K562 (cell line): ENCODE results near the gene CLHC1. TPM values are rescaled to one million over a fixed set of nuclear protein-coding genes. Genes with fewer than 3 reads are reported as not detected.

ENCODE experiments used
- CHCHD3 ChIP-seq: fragments of 250-450 bp; sonication (Bioruptor Pico); IDR thresholded peaks from 2 replicates; pipeline ENCODE4 v2.1.2; 2022; ENCODE audit warnings: mild to moderate bottlenecking
- ETS2 ChIP-seq: IDR thresholded peaks from 2 replicates; pipeline ENCODE4 v1.6.1; 2016; ENCODE audit warnings: borderline replicate concordance, missing genetic modification characterization, mild to moderate bottlenecking, moderate library complexity, missing compliant biosample characterization; ENCODE audit not compliant: poor library complexity, severe bottlenecking
- FOSL1 ChIP-seq: fragments of 200-800 bp; sonication (Bioruptor generic); conservative IDR thresholded peaks from 2 replicates; pipeline ENCODE4 v1.6.1; 2016; ENCODE audit warnings: missing genetic modification characterization, missing compliant biosample characterization
- PURB ChIP-seq: sonication (generic); formaldehyde crosslinking; IDR thresholded peaks from 2 replicates; pipeline ENCODE4 v1.9.0; 2021; ENCODE audit warnings: low read depth, mild to moderate bottlenecking, missing genetic modification reagents
- RB1 ChIP-seq: fragments of 450-650 bp; IDR thresholded peaks from 2 replicates; pipeline ENCODE4 v1.6.1; 2017; ENCODE audit warnings: low read depth, mild to moderate bottlenecking
- TAF9B ChIP-seq: fragments of 450-650 bp; IDR thresholded peaks from 2 replicates; pipeline ENCODE4 v1.6.1; 2018; ENCODE audit warnings: mild to moderate bottlenecking; ENCODE audit not compliant: partially characterized antibody
- TBL1XR1 ChIP-seq, 2 experiments: IDR thresholded peaks; 2 replicates each; pipeline ENCODE4 v1.6.1; 2012; ENCODE audit warnings: improper control_type of control experiment in 2 of 2, low read length in 2 of 2, mild to moderate bottlenecking in 1 of 2
- YBX1 ChIP-seq: fragments of 450-650 bp; IDR thresholded peaks from 2 replicates; pipeline ENCODE4 v1.7.1; 2016; ENCODE audit warnings: mild to moderate bottlenecking
- ZBTB1 ChIP-seq: sonication (generic); formaldehyde crosslinking; IDR thresholded peaks from 2 replicates; pipeline ENCODE4 v1.8.1; 2023; ENCODE audit warnings: missing genetic modification reagents, low read depth, mild to moderate bottlenecking, borderline replicate concordance
- ZNF23 ChIP-seq: fragments of 250-450 bp; sonication (Bioruptor Pico); IDR thresholded peaks from 2 replicates; pipeline ENCODE4 v1.4.0; 2020; ENCODE audit warnings: mild to moderate bottlenecking
- ZNF239 ChIP-seq: fragments of 250-450 bp; sonication (Bioruptor Pico); IDR thresholded peaks from 2 replicates; pipeline ENCODE4 v1.4.0; 2020; ENCODE audit warnings: mild to moderate bottlenecking
- ZNF311 ChIP-seq: fragments of 250-450 bp; sonication (Bioruptor Pico); IDR thresholded peaks from 2 replicates; pipeline ENCODE4 v1.4.0; 2020; ENCODE audit warnings: mild to moderate bottlenecking, moderate library complexity
- ZNF316 ChIP-seq: fragments of 450-650 bp; IDR thresholded peaks from 2 replicates; pipeline ENCODE4 v1.6.1; 2016
- ZNF696 ChIP-seq: fragments of 250-450 bp; sonication (Bioruptor Pico); conservative IDR thresholded peaks from 2 replicates; pipeline ENCODE4 v1.4.0; 2020; ENCODE audit warnings: mild to moderate bottlenecking, moderate library complexity
- polyA plus RNA-seq, 8 experiments: library from polyadenylated mRNA; depleted of rRNA in 4 of 8; stranded (reverse) in 5 of 8; unstranded in 3 of 8; fragments of >200 nt; fragmentation: Nextera tagmentation in 2 of 8; fragmentation: Illumina TruSeq in 1 of 8; extraction: Ambion mirVana in 2 of 8; extraction: Trizol in 1 of 8; gene quantifications; 2 replicates each; pipeline versions ENCODE4 v1.2.1 to v1.2.3, GENCODE V29; 2011 to 2014; ENCODE audit warnings: inconsistent platforms in 1 of 8, missing spikeins in 1 of 8
- total RNA-seq, 7 experiments: library from RNA; depleted of rRNA in 6 of 7; stranded (reverse); fragments of >200 nt in 6 of 7; fragmentation: Illumina TruSeq in 2 of 7; extraction: Trizol in 2 of 7; gene quantifications; 2 replicates each; pipeline versions ENCODE4 v1.2.1 to v1.2.3, GENCODE V29; 2011 to 2021; ENCODE audit warnings: low replicate concordance in 1 of 7
- TF ChIP-seq, protein P1 (sequence below): sonication (generic); formaldehyde crosslinking; IDR thresholded peaks from 2 replicates; pipeline ENCODE4 v1.8.1; 2023; ENCODE audit warnings: mild to moderate bottlenecking, missing genetic modification reagents
- TF ChIP-seq, protein P2 (sequence below): fragments of 250-450 bp; sonication (Bioruptor Pico); IDR thresholded peaks from 2 replicates; pipeline ENCODE4 v1.5.0; 2021
- TF ChIP-seq, protein P3 (sequence below): sonication (generic); formaldehyde crosslinking; IDR thresholded peaks from 2 replicates; pipeline ENCODE4 v1.5.0; 2020; ENCODE audit warnings: missing genetic modification reagents
- TF ChIP-seq, protein P4 (sequence below): fragments of 450-650 bp; IDR thresholded peaks from 2 replicates; pipeline ENCODE4 v1.6.1; 2016; ENCODE audit warnings: missing biosample characterization, missing genetic modification characterization
- TF ChIP-seq, protein P5 (sequence below): fragments of 450-650 bp; IDR thresholded peaks from 2 replicates; pipeline ENCODE4 v1.6.1; 2018; ENCODE audit not compliant: partially characterized antibody

Gene CLHC1
- total and polyA plus RNA-seq, 9 of the 15 experiments (the other 6 are each of a cell fraction or from before 2014, with no cell fraction given): 3.7 to 14.3 (median 8.6) TPM

DNA sequence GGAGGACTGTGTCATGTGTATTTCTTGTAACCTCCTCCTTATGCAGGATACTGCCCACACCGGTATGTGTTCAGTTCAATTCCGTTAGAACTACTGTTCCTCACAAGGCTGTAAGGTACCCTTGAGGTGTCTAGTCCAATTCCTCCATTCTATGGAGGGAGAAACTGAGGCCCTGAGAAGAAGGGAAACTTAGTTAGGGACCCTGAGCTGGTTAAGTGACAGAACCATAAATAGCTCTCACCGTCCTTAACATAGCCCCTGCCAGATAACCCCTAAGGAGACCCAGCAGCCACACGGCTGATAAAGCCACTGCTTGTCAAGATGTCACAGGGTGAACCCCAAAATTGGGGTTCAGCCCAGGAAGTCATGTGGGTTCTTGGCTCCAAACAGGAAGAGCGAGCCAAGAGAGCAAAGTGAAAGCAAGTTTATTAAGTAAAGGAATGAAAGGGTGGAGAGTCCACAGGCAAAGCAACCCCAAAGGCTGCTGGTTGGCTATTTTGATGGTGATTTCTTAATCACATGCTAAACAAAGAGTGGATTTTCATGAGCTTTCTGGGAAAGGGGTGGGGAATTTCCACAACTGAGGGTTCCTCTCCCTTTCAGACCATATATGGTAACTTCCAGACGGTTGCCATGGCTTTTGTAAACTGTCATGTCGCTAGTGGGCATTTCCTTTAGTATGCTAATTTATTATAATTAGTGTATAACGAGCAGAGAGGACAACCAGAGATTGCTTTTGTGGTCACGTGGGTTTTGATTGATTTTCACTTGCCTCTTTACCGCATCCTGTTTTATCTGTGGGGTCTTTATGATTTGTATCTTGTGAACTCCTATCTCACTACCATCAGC is 98.4 kb downstream of the CLHC1 start (continued):
- no peak for TF ChIP-seq ETS2
- no peak for TF ChIP-seq ZNF696 (CRISPR knock-in tag)
- TF ChIP-seq, protein P1, sequence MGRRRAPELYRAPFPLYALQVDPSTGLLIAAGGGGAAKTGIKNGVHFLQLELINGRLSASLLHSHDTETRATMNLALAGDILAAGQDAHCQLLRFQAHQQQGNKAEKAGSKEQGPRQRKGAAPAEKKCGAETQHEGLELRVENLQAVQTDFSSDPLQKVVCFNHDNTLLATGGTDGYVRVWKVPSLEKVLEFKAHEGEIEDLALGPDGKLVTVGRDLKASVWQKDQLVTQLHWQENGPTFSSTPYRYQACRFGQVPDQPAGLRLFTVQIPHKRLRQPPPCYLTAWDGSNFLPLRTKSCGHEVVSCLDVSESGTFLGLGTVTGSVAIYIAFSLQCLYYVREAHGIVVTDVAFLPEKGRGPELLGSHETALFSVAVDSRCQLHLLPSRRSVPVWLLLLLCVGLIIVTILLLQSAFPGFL (CRISPR knock-in tag): no peak
- TF ChIP-seq TBL1XR1 (IDR thresholded peaks at IDR 0.05; ENCODE audit: low read length in 2 of 2): no peak
- TF ChIP-seq ZNF311: no peak
- TF ChIP-seq, protein P2, sequence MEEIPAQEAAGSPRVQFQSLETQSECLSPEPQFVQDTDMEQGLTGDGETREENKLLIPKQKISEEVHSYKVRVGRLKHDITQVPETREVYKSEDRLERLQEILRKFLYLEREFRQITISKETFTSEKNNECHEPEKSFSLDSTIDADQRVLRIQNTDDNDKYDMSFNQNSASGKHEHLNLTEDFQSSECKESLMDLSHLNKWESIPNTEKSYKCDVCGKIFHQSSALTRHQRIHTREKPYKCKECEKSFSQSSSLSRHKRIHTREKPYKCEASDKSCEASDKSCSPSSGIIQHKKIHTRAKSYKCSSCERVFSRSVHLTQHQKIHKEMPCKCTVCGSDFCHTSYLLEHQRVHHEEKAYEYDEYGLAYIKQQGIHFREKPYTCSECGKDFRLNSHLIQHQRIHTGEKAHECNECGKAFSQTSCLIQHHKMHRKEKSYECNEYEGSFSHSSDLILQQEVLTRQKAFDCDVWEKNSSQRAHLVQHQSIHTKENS (CRISPR knock-in tag): no peak
- TF ChIP-seq, protein P3, sequence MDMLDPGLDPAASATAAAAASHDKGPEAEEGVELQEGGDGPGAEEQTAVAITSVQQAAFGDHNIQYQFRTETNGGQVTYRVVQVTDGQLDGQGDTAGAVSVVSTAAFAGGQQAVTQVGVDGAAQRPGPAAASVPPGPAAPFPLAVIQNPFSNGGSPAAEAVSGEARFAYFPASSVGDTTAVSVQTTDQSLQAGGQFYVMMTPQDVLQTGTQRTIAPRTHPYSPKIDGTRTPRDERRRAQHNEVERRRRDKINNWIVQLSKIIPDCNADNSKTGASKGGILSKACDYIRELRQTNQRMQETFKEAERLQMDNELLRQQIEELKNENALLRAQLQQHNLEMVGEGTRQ (CRISPR knock-in tag): peak; percentile 65; the same call in 1 of the 2 replicates
- TF ChIP-seq FOSL1: peak; percentile 39
- TF ChIP-seq, protein P4, sequence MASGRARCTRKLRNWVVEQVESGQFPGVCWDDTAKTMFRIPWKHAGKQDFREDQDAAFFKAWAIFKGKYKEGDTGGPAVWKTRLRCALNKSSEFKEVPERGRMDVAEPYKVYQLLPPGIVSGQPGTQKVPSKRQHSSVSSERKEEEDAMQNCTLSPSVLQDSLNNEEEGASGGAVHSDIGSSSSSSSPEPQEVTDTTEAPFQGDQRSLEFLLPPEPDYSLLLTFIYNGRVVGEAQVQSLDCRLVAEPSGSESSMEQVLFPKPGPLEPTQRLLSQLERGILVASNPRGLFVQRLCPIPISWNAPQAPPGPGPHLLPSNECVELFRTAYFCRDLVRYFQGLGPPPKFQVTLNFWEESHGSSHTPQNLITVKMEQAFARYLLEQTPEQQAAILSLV (tag): no peak
- TF ChIP-seq ZNF316: no peak
- no peak for TF ChIP-seq ZNF239
- TF ChIP-seq, protein P5, sequence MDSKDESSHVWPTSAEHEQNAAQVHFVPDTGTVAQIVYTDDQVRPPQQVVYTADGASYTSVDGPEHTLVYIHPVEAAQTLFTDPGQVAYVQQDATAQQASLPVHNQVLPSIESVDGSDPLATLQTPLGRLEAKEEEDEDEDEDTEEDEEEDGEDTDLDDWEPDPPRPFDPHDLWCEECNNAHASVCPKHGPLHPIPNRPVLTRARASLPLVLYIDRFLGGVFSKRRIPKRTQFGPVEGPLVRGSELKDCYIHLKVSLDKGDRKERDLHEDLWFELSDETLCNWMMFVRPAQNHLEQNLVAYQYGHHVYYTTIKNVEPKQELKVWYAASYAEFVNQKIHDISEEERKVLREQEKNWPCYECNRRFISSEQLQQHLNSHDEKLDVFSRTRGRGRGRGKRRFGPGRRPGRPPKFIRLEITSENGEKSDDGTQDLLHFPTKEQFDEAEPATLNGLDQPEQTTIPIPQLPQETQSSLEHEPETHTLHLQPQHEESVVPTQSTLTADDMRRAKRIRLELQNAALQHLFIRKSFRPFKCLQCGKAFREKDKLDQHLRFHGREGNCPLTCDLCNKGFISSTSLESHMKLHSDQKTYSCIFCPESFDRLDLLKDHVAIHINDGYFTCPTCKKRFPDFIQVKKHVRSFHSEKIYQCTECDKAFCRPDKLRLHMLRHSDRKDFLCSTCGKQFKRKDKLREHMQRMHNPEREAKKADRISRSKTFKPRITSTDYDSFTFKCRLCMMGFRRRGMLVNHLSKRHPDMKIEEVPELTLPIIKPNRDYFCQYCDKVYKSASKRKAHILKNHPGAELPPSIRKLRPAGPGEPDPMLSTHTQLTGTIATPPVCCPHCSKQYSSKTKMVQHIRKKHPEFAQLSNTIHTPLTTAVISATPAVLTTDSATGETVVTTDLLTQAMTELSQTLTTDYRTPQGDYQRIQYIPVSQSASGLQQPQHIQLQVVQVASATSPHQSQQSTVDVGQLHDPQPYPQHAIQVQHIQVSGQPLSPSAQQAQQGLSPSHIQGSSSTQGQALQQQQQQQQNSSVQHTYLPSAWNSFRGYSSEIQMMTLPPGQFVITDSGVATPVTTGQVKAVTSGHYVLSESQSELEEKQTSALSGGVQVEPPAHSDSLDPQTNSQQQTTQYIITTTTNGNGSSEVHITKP: peak; percentile 74
- no peak for TF ChIP-seq RB1
- TF ChIP-seq ZBTB1 (CRISPR knock-in tag): no peak
- TF ChIP-seq ZNF23: no peak
- TF ChIP-seq TAF9B: no peak
- no peak for TF ChIP-seq PURB (CRISPR knock-in tag)
- no peak for TF ChIP-seq YBX1
- no peak for TF ChIP-seq CHCHD3 (CRISPR knock-in tag)
